Measurements from ENCODE around the gene FGFR3. TPM values are rescaled to one million over a fixed set of nuclear protein-coding genes. Genes with fewer than 3 reads are reported as not detected.

FGFR3 gene
- total and polyA plus RNA-seq, 12 donors, result 1.2 to 6.6 (median 2.4) TPM

DNA sequence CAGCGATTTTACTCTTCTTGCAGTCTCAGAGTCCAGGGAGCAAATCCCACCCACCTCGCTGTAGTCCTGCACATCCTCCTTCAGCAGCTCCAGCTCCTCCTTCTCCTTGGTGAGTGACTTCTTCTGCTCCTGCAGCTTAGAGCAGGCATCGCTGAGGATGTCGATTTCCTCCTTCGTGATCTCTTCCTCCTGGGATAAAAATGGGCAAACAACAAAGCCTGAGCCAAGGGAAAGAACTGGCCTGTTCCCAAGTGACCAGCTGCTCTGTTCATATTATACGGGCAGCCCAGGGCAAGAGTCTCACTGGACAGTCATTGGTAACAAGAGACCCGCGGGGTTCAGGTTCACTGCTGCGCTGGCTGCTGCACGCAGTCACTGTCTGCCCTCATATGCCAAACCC is 26.2 kb downstream of the FGFR3 start:
- peaks cover 0 to 100% (median 74%) of the 10 kb centered on the region in 9 donors for H3K36me3 ChIP-seq
- WGBS, 2 donors, result 69 to 70% methylated on average over 10 of the region's 10 CpGs
- H3K27me3 ChIP-seq, result no peaks in the 10 kb centered on the region
- ATAC-seq (peak in 1 of 8 donors; percentile 19), DNase-seq (no peak)
- no peak overlapping the region for H3K27ac ChIP-seq
- intact Hi-C loops (cut with DNase I), result loop anchor here in 2 of 10 donors (10.0 kb wide), 1 partner anchor 76 kb away; no protein-coding TSS in a partner anchor
- no peaks in the 10 kb centered on the region for H3K9me3 ChIP-seq
- H3K4me3 ChIP-seq, result no peak overlapping the region
- TF ChIP-seq, protein P1, sequence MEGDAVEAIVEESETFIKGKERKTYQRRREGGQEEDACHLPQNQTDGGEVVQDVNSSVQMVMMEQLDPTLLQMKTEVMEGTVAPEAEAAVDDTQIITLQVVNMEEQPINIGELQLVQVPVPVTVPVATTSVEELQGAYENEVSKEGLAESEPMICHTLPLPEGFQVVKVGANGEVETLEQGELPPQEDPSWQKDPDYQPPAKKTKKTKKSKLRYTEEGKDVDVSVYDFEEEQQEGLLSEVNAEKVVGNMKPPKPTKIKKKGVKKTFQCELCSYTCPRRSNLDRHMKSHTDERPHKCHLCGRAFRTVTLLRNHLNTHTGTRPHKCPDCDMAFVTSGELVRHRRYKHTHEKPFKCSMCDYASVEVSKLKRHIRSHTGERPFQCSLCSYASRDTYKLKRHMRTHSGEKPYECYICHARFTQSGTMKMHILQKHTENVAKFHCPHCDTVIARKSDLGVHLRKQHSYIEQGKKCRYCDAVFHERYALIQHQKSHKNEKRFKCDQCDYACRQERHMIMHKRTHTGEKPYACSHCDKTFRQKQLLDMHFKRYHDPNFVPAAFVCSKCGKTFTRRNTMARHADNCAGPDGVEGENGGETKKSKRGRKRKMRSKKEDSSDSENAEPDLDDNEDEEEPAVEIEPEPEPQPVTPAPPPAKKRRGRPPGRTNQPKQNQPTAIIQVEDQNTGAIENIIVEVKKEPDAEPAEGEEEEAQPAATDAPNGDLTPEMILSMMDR (IDR thresholded peaks at IDR 0.05), result no peak
- no peaks in the 10 kb centered on the region for H3K4me1 ChIP-seq

DNA sequence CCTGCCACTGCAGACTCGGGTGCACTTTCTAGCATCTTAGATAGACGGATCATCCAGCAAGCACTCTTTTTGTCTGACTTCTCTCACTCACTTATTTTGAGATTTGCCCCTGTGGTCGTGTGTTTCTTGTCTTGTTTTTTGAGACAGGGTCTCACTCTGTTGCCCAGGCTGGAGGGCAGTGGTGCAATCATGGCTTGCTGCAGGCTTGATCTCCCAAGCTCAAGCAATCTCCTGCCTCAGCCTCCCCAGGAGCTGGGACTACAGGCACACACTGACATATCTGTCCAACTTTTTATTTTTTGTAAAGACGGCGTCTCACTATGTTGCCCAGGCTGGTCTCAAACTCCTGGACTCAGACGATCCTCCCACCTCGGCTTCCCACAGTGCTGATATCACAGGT is 26.7 kb downstream of the FGFR3 start:
- intact Hi-C loops (cut with DNase I), result loop anchor here in 2 of 10 donors (10.0 kb wide), 1 partner anchor 75 kb away; no protein-coding TSS in a partner anchor

DNA sequence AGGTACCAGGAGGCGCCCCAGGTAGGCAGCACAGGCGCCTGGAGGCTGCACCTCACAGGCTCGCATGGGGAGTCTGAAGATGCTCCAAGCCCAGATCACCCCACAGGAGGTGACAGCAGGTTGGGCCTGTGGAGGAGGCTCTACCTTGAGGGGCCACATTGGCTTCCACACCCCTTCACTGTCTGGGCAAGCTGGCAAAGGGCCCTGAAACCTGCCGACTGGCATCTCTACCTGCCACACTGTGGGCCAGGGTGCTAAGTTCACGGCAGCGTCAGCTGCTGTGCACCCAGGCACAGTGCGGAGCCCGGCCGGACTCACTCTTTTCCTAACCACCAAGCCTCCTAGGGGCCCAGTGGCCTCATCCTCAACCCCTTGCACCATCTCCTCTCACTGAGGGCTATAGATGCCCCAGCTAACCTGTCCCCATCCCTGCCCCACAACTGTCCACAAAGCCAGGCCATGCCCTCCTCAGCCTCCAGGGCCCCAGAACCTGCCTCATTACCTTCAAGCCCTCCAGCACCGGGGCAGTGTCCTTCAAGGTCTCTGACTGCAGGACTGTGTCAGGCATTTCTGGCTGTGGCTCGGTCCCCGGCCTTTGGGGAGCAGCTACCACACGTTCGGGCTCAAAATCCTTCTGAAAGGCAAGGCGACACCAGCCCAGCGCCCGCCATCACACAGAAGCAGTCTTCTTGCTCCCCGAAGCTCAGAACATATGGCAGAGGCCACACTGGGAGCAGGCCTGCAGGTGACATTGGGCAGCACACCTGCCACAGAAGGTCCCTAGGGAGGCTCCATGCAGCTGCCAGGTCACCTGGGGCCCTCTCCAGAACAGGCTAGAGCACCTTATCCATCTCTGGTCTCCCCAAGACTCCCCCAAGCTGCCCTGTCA is 28.8 kb downstream of the FGFR3 start:
- Histone ChIP-seq H3K9me3 (no peaks in the 10 kb centered on the region), H3K27ac (no peak overlapping the region), H3K4me1 (no peaks in the 10 kb centered on the region), H3K4me3 (no peak overlapping the region), H3K27me3 (no peaks in the 10 kb centered on the region), H3K36me3 (peaks cover 6 to 100% (median 60%) of the 10 kb centered on the region in 9 donors)
- WGBS, 2 donors, result 97% methylated on average over 18 of the region's 18 CpGs
- intact Hi-C loops (cut with DNase I), result no loop called here
- TF ChIP-seq, protein P1 (IDR thresholded peaks at IDR 0.05), result no peak
- no peak for DNase-seq
- no peak for ATAC-seq

More for the DNA sequence above, 26.7 kb downstream of the FGFR3 start:
- H3K4me3 ChIP-seq, result no peak overlapping the region
- ATAC-seq (no peak), DNase-seq (no peak)
- 87 to 88% methylated on average over 7 of the region's 7 CpGs for WGBS, 2 donors
- peaks cover 0 to 100% (median 73%) of the 10 kb centered on the region in 9 donors for H3K36me3 ChIP-seq
- TF ChIP-seq, protein P1 (IDR thresholded peaks at IDR 0.05), result no peak
- no peaks in the 10 kb centered on the region for H3K4me1 ChIP-seq
- H3K27ac ChIP-seq, result no peak overlapping the region
- H3K27me3 ChIP-seq, result no peaks in the 10 kb centered on the region
- H3K9me3 ChIP-seq, result no peaks in the 10 kb centered on the region

DNA sequence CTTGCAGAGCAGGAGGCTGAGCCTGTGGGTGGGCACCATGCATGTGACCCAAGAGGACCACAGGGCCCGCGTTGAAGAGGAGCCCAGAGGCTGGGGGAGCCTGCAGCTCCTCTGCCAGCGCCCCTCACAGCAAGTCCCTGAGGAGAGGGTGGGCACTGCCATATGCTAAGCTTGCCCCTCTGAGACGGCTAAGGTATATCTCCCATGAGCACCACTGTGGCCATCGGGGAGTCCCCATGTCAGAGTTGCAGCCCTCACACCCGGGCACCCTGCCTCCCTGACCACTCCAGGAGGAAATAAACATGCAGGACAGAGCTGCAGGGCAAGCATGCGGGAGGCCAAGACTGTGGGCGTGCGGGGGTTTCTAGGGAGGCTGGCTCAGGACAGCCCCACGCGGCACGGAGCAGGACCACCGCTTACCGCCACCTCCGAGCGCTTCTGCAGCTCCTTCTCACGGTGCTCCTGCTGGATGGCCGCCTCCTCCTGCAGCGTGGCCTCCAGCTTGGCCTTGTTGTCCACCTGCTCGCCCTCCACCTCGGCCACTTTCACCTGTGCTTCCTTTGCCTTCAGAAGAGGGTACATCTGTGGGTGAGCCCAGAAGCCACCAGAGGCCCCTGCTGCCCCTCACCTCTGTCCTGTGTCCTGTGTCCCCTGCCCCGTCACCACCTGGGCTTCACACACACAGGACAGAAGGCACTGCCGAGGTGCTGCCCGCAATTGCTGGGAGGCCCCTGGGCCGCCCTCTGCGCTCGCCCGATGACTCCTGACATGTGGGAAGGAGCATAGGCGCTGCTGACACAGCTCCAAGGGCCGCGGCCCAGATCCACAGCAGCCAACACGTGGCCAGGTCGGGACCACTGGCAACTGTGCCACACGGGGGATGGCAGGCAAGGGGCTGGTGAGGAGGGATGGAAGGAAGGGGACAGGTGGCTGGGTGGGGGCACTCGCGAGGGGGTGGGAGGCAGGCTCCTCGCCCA is 29.8 kb downstream of the FGFR3 start:
- TF ChIP-seq, protein P1 (IDR thresholded peaks at IDR 0.05), result no peak
- Histone ChIP-seq H3K36me3 (peaks cover 6 to 92% (median 60%) of the 10 kb centered on the region in 9 donors), H3K4me3 (no peak overlapping the region), H3K4me1 (no peaks in the 10 kb centered on the region), H3K27ac (no peak overlapping the region), H3K9me3 (no peaks in the 10 kb centered on the region), H3K27me3 (no peaks in the 10 kb centered on the region)
- ATAC-seq (peak in 2 of 8 donors; percentile 12 to 33), DNase-seq (no peak)
- 91 to 93% methylated on average over 36 to 37 of the region's 37 CpGs for WGBS, 2 donors
- intact Hi-C loops (cut with DNase I), result no loop called here

Data from heart right ventricle (tissue), 16 donors.